Esophagus squamous epithelium (tissue), 4 donors: Measurements from ENCODE around the gene TRPM8.

ENCODE experiments used
- CTCF ChIP-seq, 6 experiments: fragments of 450-650 bp in 4 of 6; fragments of 200-600 bp in 2 of 6; sonication (generic) in 2 of 6; IDR thresholded peaks; one replicate each; pipeline ENCODE4 v1.5.1; 2016 to 2019; ENCODE audit warnings: antibody characterized with exemption in 6 of 6, mild to moderate bottlenecking in 4 of 6, moderate library complexity in 4 of 6
- POLR2A ChIP-seq, 4 donors: fragments of 450-650 bp; IDR thresholded peaks; one replicate each; pipeline ENCODE4 v1.6.1; 2017; ENCODE audit warnings: antibody characterized with exemption in 4 of 4, mild to moderate bottlenecking in 4 of 4, moderate library complexity in 3 of 4

GRCh38 chr2:233976087-233976486, 58.9 kb downstream of the TRPM8 start:
- TF ChIP-seq CTCF (IDR thresholded peaks at IDR 0.05) (no peak), POLR2A (IDR thresholded peaks at IDR 0.05) (no peak)
